CD4-positive, alpha-beta T cell treated with Interleukin-2 at 100 ng/mL for 4 hours (primary cell): ENCODE measurements around the gene TTLL11.
"Not testable (repeated sequence)": the region's sequence is repeated elsewhere in the genome, so short reads cannot be mapped to it uniquely, and the experiment has no call there.

Experiments used
- DNase-seq: peaks from one replicate; pipeline ENCODE4 v3.0.0-alpha.2; 2020; ENCODE audit warnings: low spot score

The TTLL11 gene

GRCh38 chr9:121813519-121814210 is 279.4 kb downstream of the TTLL11 start:
- DNase-seq, result no peak

GRCh38 chr9:121812159-121812735 is 280.9 kb downstream of the TTLL11 start:
- no peak for DNase-seq

GRCh38 chr9:121811751-121812150 is 281.4 kb downstream of the TTLL11 start:
- no peak for DNase-seq

- no peak for DNase-seq
Measured at GRCh38 chr9:121811140-121811539, 282.0 kb downstream of the TTLL11 start.

GRCh38 chr9:121810489-121810888 is 282.6 kb downstream of the TTLL11 start:
- no peak for DNase-seq

- no peak for DNase-seq
Measured at GRCh38 chr9:121809356-121810050, 283.6 kb downstream of the TTLL11 start.

- no peak for DNase-seq
Measured at GRCh38 chr9:121808781-121809180, 284.3 kb downstream of the TTLL11 start.

- DNase-seq, result no peak
Measured at GRCh38 chr9:121807823-121808278, 285.3 kb downstream of the TTLL11 start.

GRCh38 chr9:121807069-121807822 is 285.9 kb downstream of the TTLL11 start:
- no peak for DNase-seq

- no peak for DNase-seq
Measured at GRCh38 chr9:121802753-121803152, 290.4 kb downstream of the TTLL11 start.

- DNase-seq, result no peak
Measured at GRCh38 chr9:121801579-121801978, 291.5 kb downstream of the TTLL11 start.

- no peak for DNase-seq
Measured at GRCh38 chr9:121800376-121800775, 292.7 kb downstream of the TTLL11 start.

- no peak for DNase-seq
Measured at GRCh38 chr9:121798941-121799340, 294.2 kb downstream of the TTLL11 start.

GRCh38 chr9:121797081-121797480 is 296.0 kb downstream of the TTLL11 start:
- no peak for DNase-seq

- DNase-seq, result not testable (repeated sequence)
Measured at GRCh38 chr9:121794334-121794733, 298.8 kb downstream of the TTLL11 start.

- not testable (repeated sequence) for DNase-seq
Measured at GRCh38 chr9:121792476-121792875, 300.6 kb downstream of the TTLL11 start.

GRCh38 chr9:121790841-121791240 is 302.3 kb downstream of the TTLL11 start:
- DNase-seq, result no peak

- no peak for DNase-seq
Measured at GRCh38 chr9:121788686-121789366, 304.3 kb downstream of the TTLL11 start.

GRCh38 chr9:121786998-121787422 is 306.1 kb downstream of the TTLL11 start:
- no peak for DNase-seq

- DNase-seq, result no peak
Measured at GRCh38 chr9:121786543-121786948, 306.6 kb downstream of the TTLL11 start.

- DNase-seq, result no peak
Measured at GRCh38 chr9:121785673-121786542, 307.2 kb downstream of the TTLL11 start.
